GM12872 (cell line): Measurements from ENCODE around the gene TNS3.

ENCODE experiments used
- TF ChIP-seq, protein P1 (sequence below): IDR thresholded peaks from 3 replicates; pipeline ENCODE4 v1.5.1; 2011; ENCODE audit warnings: low read depth, mild to moderate bottlenecking, low read length, moderate library complexity; ENCODE audit not compliant: insufficient read depth

Gene TNS3

DNA sequence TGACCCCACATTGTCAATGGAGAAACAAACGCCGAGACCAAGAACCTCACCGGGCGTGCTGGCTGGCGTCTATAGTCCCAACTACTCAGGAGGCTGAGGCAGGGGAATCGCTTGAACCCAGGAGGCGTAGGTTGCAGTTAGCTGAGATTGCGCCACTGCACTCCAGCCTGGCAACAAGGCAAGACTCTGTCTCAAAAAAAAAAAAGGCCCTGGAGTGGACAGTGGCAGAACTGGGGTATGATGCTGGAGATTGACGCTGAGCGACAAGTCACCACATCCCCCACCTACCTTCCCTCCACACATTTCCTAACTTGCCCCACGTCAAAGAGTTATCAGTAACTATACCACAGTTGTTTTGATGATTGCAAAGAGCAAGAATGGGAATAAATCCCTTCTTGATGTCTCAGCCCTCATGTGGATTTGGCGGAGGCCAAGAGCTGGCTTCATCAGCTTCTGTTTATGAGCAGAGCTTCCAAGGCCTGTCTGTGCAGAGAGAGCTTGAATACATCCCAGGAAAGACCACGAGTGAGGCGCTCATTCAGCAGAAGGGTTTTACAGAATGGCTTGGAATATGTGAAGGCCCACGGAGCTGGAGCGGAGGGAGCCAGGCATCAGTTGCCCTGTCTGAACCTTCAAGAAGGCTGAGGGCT is 28.0 kb upstream of the TNS3 start:
- TF ChIP-seq, protein P1, sequence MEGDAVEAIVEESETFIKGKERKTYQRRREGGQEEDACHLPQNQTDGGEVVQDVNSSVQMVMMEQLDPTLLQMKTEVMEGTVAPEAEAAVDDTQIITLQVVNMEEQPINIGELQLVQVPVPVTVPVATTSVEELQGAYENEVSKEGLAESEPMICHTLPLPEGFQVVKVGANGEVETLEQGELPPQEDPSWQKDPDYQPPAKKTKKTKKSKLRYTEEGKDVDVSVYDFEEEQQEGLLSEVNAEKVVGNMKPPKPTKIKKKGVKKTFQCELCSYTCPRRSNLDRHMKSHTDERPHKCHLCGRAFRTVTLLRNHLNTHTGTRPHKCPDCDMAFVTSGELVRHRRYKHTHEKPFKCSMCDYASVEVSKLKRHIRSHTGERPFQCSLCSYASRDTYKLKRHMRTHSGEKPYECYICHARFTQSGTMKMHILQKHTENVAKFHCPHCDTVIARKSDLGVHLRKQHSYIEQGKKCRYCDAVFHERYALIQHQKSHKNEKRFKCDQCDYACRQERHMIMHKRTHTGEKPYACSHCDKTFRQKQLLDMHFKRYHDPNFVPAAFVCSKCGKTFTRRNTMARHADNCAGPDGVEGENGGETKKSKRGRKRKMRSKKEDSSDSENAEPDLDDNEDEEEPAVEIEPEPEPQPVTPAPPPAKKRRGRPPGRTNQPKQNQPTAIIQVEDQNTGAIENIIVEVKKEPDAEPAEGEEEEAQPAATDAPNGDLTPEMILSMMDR = no peak

DNA sequence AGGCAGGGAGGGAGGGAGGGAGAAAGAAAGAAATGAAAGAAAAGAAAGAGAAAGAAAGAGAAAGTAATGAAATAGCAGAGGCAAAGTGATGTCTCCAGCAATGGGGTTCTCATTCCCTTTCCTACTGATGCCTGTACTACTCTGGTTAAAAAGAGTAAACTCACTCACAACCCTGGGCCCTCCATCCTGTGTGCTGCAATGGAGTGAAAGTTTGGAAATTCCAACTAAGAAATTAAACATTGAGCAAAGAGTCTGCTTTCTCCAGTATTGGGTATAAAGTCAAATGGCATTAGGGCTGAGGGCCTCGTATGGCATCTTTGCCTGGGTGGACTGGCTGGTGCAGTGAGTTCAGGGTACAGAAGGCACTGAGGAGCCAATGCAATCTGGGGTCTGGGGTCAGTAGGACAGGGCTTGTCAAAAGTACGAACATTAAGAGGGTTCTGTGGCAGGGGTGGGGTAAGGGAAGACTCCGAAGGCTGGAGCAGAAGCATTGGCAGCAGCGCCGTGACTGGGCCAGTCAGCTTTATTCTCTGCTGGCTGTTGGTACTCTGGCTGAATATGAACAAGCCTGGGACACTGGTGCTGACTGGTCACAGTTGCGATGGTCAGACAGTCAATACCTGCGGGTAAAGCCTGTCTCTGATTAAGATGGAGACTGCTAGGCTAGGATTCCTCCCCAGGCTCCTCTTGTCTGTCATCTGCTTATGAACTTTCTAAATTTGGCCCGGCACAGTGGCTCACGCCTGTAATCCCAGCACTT is 24.1 kb upstream of the TNS3 start:
- TF ChIP-seq, protein P1 = no peak

DNA sequence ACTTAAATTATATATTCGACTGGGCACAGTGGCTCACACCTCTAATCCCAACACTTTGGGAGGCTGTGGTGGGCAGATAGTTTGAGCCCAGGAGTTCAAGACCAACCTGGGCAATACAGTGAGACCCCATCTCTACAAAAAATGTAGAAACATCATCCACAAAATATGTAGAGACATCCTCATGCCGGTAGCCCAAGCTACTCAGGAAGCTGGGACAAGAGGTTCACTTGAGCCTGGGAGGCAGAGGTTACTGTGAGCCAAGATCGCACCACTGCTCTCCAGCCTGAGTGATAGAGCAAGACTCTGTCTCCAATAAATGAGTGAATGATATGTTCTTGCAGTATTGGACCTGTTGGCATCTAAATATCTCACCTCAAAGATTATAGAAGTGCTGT is 22.6 kb upstream of the TNS3 start:
- TF ChIP-seq, protein P1 = no peak

DNA sequence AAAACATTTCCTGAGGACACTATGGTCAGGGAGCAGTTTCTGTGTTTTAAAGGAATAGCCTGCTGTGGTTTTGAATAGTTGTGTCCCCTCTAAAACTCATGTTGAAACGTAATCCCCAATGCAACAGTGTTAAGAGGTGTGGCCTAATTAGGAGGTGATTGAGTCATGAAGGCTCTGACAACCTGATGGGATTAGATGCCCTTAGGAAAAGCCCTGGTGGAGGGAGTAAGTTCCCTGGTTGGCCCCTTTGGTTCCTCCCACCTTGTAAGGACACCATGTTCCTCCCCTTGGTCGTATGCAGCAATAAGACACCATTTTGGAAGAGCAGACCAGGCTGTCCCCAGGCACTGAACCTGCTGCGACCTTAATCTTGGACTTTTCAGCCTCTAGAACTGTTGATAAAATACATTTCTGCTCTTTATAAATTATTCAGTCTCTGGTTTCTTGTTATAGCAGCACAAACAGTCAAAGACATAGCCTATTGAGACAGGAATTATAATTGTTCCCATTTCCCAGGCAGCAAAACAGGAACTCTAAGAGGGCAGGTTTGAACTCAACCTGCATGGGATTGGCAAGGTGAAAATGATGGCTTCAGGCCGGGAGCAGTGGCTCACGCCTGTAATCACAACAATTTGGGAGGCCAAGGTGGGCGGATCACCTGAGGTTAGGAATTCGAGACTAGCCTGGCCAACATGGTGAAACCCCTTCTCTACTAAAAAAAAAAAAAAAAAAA is 20.5 kb upstream of the TNS3 start:
- TF ChIP-seq, protein P1 = no peak

DNA sequence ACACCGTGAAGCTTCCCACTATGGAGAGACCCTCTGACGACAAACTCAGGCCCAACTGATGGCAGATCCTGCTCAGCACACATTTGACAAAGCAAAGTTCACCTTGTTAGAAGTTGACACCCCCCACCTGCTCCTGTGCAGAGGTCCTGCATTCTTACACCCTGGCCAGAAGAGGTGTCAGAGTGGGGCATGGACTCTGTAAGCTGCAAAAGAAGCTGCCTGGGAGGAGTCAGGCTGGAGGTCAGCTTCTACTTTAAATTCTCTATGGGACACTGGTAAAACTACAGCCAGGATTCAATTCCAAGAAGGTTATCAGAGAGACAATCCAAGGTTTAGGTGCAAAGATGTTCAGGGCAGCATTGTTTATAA is 20.0 kb upstream of the TNS3 start:
- TF ChIP-seq, protein P1 = no peak

DNA sequence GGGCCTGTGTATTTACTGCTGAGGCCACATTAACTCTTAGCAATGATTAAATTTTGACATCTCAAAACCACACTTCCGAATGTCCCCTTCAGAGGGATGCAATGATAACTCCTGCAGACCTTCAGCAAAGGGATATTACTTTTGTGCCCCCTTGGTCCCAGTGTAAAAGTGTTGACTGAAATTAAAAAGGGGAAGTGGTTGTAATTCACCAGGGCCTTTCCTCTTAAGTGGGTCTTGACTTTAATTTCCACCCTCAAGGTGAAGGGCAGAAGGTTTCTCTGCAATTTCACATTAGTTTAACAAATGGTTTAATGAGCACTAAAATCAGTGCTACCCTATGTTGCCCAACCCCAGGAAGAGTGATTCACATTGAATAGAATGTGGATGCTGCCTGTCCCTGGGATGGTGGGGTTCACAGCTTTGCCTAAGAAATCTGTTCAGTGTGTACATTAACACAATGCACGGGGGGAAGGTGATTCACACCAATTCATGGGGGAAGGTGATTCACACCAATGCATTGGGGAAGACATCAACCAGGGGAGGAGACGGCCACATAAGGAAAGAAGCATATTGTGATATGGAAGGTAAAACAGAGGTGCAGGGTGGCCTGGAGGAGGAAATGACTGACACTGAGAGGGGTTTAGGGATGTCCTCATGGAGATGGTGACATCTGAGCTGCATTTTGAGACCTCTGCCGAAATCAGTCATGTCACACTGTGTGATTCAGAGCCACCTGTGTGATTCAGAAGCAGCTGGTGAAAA is 19.4 kb upstream of the TNS3 start:
- TF ChIP-seq, protein P1 = no peak
